ENCODE measurements around the gene SURF4. TPM values are rescaled to one million over a fixed set of nuclear protein-coding genes. Genes with fewer than 3 reads are reported as not detected.
A peak's percentile ranks its signal among the peaks of the same experiment; 100 is the strongest.
"Not testable (repeated sequence)": the region's sequence is repeated elsewhere in the genome, so short reads cannot be mapped to it uniquely, and the experiment has no call there.

SURF4 gene
- total RNA-seq, 1 donor from 2014 or later, result 87.2 TPM

DNA sequence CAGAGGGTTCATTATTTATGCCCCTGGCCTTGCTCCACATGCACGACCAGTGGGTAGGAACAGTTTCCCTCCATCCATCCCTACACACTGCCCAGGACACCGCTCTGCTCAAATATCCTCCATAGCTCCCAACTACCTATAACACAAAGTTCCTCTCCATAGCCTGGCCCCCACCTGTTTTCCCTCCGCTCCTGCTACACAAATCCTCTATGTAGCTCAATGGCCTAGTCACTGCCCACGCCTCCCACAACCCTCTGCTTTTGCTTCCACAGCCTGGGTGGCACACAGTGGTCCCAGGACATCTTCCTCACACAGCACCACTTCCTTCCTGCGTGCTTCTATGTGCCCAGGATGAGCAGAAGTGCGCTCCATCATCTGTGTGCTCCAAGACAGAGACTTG, 21.5 kb upstream of the SURF4 start:
- no peak for ATAC-seq

DNA sequence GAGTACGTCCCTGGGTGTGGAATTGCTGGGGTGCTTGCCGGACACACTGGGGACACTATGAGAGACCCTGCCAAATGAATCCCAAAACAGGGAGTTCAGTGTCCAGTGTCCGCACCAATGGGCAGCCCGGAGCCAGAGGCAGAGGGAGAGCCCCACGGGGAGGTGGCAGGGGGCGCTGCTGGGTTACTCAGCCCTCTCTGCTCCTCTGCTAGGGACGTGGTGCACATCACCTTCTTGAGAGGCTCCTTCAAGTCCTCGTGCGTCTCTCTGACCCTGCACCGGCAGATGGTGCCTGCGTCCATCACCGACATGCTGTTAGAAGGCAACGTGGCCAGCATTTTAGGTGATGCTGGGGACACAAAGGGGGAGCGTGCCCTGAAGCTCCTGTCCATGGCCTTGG, 21.1 kb upstream of the SURF4 start:
- ATAC-seq, result no peak

DNA sequence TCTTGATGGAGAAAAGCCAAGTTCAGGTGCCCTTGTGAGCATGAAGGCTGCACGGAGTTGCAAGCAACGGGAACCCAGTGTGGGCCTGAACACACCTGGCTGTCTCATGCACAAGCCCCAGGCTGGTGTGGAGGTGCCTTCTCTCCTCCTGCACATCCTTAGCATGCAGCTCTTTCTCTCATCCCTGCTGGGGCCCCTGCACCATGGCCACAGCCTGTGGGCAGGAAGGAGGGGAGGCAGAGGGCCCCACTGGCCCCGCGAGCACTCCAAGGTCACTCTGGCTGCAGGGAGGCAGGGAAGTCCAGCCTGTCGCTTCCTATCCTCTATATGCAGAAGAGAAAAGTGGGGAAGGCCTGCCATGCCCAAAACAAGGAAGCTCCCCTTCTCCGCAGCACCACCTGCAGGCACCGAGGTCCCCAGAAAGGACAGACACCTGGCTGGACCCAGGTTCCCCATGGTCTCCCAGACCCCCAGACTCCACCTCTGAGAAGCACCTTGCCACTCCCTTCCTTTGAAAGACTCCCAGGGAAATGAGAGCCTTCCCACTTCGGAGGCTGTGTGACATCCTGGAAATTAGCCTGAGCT, 18.9 kb upstream of the SURF4 start:
- no peak for ATAC-seq

DNA sequence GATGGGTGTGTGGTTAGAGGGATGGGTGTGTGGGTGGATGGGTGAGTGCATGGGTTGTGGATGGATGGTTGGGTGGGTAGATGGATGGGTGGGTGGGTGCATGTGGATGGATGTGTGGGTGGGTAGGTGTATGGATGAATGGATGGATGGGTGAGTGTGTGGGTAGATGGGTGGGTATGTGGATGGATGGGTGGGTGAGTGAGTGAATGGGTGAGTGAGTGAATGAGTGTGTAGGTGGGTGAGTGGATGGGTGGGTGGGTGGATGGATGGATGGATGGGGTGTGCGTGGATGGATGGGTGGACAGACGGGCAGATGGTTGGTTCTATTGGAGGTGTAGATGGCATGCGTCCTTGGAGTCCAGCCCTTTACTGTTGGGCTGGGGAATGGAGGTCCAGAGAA, 17.5 kb upstream of the SURF4 start:
- ATAC-seq, result no peak

DNA sequence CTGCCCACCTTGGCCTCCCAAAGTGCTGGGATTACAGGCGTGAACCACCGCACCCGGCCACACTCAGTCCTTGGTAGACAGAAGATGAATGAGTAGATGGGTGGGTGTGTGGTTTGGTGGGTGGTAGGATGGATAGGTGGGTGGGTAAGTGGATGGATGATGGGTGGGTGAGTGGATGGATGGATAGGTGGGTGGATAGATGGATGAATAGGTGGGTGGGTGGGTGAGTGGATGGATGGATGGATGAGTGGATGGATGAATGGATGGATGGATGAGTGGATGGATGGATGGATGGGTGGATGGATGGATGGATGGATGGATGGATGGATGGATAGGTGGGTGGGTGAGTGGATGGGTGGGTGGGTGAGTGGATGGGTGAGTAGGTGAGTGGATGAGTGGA, 16.4 kb upstream of the SURF4 start:
- not testable (repeated sequence) for ATAC-seq

DNA sequence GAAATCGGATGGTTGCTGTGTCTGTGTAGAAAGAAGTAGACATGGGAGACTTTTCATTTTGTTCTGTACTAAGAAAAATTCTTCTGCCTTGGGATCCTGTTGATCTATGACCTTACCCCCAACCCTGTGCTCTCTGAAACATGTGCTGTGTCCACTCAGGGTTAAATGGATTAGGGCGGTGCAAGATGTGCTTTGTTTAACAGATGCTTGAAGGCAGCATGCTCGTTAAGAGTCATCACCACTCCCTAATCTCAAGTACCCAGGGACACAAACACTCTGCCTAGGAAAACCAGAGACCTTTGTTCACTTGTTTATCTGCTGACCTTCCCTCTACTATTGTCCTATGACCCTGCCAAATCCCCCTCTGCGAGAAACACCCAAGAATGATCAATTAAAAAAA, 15.6 kb upstream of the SURF4 start:
- ATAC-seq, result not testable (repeated sequence)

DNA sequence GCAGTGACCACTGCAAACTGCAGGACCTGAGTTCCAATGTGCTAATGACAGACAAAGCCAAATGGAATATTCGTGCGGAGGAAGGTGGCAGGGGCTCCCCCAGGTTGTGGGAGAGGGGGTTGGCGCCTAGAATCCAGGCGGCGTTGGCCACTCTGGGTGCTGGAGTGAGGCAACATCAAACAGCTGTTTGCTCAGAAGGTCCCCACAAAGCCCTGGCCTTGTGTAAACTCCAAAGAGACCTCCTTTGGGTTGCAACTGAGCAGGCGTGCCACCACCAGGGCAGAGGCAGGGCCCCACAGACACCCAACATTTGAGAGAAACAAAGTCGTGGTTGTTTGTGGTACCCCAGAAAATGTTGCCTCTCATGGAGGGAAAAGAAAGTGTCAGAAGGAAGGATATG, 14.9 kb upstream of the SURF4 start:
- ATAC-seq, result no peak

DNA sequence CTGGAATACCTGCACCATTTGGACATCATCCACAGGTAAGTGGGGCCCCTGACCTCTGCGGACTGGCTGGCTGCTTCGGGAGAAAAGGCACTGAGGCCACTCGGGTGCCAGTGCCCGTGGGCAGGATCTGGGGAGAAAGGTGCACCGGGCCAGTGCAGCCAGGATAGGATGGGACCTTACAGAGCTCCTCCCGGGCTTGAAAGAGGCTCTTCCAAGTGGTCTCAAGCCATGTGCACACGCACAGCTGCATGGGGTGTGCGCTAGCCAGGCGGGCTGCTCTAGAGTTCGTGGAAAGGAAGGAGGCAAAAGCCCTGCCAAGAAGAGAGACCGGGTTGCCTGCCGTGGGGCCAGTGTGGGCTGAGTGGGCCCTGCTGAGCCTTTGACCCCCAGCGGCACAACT, 13.7 kb upstream of the SURF4 start:
- ATAC-seq, result no peak

DNA sequence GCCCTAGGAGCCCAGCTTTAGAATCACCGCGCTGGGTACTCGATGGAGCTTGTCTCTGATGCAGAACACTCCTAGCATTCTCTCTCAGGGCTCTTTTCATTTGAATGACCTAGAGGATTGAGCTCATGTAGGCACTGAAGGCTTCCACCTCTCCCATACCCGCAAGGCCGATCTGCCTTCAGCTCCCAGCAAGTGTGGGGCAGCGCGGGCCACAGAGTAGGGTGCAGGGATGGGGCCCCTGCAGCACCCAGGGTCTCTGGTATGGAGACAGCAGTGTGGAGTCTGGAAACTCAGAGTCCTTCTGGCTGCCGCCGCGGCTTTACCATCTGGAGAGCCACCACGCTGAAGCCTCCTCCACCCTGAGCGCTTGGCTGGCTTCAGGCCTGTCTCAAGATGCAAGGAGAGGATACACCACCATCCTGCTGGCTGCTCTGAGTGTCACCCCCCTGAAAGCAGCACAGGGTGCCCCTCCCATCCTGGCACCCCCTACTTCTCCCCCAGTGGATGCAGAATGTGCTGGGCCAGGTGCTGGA, 13.2 kb upstream of the SURF4 start:
- ATAC-seq, result no peak

DNA sequence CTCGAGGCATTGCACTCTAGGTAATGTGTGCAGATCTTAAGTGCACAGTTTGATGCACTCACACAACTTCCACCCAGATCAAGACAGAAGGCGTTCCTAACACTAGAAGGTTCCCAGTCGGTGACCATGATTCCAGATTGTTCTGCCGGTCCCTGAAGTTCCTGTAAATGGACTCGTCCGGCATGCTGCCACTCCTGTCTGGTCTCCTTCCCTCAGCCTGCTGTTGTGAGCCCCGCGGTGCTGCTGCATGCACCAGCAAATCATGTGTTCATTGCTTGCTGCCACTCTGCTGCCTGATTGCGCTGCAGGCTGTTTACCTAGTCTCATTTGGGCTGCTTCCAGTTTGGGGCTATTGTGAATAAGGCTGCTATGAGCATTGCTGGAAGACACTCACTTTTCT, 11.8 kb upstream of the SURF4 start:
- ATAC-seq, result peak; percentile 83

DNA sequence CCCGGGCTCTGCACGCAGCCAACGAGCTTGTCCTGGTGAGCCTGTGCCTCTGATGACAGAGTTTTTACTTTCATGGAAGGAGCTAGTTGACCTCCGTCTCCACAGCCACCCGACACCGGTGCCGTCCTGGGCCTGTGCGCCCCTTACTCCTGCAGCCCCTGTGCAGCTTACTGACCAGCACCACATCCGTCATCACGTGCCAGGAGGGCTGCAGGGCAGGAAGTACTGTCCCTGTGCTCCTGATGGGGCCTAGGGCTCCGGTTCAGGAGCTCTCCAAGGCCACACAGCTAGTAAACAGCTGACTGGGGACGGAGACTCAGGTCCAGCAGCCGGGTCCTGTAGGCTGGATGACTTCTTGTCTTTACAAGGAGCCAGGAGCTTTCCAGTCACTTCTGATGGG, 10.5 kb upstream of the SURF4 start:
- no peak for ATAC-seq

DNA sequence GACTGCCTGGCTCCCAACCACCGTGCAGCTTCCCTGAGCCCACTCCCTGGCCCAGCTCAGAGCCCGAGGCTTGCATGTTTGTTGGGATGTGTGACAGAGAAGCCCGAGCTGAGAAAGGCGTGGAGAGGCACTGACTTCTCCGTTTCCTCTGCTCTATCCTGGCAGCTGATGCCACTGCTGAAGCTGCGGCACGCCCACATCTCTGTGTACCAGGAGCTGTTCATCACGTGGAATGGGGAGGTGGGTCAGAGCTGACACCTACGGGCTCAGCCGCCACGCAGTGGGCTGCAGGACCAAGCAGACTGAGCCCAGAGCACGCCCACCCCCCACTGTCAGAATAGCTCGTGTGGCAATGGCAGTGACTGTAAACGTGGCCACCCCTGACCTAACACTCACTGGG, 9.6 kb upstream of the SURF4 start:
- no peak for ATAC-seq

DNA sequence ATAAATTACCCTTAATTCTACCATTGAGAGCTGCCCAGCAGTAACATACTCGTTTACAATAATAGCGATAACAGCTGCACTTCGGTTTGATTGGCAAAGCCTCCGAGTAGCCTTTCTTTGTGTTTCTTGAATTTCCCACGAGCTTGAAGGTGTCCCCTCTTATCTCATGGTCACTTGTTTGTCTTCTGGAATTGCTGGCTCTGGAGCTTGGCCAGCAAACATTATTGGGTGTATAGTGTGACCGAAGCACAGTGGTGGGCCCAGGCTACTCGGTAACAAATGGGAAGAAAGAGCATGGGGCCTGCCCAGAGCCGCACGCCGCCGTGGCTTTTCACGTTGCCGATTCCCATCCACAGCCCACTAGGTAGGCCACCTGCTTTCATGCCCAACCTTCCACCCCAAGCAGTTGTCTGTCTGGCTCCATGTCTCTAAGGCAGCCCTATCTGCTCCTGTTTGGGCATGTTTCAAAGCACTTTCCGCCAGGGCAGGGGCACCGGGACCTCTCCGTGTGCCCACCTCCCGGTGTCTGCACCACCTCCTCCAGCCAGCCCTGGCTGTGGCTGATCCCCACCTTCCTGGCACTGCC, 9.0 kb upstream of the SURF4 start:
- ATAC-seq, result no peak

DNA sequence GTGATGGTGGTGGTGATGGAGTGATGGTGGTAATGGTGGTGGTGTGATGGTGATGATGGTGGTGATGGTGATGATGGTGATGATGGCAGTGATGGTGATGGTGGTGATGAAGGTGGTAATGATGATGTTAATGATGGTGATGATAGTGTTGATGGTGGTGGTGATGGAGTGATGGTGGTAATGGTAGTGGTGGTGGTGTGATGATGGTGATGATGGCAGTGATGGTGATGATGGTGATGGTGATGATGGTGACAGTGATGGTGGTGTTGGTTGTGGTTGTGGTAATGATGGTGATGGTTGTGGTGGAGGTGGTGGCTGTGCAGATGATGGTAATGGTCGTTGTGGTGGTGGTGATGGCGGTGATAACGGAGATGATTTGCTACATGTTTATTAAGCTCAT, 7.6 kb upstream of the SURF4 start:
- no peak for ATAC-seq

DNA sequence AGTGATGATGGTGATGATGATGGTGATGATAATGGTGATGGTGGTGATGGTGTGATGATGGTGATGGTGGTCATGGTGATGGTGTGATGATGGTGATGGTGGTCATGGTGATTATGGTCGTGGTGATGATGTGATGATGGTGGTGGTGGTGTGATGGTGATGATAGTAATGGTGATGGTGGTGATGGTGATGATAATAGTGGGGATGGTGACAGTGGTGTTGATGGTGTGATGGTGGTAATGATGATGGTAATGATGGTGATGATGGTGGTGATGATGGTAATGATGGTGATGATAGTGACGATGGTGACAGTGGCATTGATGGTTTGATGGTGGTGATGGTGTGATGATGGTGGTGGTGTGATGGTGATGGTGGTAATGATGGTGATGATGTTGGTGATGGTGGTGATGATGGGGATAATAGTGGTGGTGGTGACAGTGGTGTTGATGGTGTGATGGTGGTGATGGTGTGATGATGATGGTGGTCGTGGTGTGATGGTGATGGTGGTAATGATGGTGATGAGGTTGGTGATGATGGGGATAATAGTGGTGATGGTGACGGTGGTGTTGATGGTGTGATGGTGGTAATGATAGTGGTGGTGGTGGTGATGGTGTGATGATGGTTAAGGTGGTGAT, 6.8 kb upstream of the SURF4 start:
- no peak for ATAC-seq

DNA sequence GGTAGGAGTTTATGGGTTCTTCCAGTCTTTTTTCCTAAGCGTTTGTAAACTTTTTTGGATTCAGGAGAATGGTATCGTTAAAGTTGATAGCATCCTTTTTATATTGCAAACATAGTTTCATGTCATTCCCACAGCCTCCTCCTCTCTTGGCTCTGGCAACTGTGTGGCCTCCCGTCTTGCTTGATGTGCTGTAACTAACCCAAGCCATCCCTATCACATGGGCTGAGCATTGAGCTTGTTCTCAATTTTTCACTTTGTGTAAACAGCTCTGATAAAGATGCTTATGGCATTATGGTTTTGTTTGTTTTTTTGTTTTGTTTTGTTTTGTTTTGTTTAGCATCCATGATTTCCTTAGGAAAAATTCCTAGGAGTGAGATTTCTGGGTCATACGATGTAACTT, 4.9 kb upstream of the SURF4 start:
- ATAC-seq, result no peak

DNA sequence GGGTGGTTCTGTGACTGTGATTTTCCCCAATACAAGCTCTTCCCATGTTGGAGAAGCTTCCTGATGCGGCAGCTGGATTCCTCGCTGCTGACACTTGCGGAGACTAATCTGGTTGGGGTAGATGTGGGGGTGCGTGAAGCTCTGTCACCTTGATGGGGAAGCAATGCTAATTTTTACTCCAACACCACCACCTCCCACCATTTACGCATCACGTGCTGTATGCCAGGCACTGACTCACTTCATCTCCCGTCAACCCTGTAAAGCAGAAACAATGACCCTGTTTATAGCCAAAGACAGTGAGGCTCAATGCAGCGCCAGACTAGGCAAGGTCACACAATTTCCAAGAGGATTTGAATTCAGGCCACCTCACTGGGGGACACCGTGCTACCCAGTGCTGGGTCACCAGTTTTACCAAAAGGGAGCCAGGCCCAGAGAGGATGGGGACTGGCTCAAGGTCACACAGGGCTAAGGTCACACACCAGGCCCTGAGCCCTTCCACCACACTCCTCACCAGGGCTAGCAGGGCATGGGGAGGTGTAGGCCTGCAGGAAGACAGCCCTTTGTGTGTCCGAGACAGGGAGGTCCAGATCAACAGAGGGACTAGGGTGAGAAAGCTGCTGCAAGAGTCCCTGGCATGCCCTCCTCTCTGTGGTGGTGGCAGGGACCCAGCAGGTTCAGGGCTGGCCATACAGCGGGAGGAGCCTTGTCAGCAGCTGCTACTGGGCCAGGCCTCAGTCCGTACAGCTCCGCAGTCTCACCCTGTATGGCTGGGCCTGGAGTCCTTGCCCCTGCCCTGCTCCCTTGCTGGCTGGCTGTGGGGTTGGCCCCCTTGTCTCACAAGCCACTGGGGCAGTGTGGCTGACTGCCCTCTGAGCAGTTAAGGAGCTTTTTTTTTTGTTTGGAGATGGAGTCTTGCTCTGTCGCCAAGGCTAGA, 3.6 kb upstream of the SURF4 start:
- ATAC-seq, result no peak

DNA sequence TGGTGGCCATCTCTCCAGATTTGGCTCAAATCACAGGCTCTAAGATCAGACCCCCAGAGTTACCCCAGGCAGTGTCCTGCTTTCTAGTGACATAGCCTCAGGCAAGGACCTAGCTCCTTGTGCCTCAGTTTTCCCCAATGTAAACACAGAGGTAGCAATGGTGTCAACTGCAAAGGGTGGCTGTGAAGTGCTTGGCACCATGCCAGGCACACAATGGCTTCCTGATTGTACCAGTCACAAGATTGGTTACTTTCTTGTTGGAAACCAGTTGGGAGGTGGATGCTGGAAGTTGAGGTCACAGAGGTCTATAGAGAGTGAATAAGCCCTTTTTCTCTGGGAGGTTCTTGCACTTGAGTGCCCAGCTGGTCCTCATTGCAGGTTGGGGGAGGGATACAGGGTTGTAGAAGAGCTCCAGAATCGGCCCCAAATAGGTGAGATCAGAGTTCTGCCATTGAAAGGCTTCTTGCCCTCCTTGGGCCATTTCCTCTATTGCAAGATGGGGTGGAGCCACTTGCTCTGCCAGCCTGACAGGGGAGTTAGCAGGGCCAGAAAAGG, 2.6 kb upstream of the SURF4 start:
- ATAC-seq, result no peak

DNA sequence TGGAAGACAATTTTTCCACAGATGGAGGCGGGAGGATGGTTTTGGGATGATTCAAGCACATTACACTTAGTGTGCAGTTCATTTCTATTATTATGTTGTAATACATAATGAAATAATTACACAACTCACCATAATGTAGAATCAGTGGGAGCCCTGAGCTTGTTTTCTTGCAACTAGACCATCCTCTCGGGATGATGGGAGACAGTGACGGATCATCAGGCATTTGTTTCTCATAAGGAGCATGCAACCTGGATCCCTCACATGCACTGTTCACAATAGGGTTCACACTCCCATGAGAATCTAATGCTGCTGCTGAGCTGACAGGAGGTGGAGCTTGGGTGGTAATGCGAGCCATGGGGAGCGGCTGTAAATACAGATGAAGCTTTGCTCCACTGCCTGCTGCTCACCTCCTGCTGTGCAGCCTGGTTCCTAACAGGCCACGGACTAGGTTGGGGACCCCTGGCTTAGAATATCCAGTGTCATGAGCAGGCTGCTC, 1.9 kb upstream of the SURF4 start:
- no peak for ATAC-seq

DNA sequence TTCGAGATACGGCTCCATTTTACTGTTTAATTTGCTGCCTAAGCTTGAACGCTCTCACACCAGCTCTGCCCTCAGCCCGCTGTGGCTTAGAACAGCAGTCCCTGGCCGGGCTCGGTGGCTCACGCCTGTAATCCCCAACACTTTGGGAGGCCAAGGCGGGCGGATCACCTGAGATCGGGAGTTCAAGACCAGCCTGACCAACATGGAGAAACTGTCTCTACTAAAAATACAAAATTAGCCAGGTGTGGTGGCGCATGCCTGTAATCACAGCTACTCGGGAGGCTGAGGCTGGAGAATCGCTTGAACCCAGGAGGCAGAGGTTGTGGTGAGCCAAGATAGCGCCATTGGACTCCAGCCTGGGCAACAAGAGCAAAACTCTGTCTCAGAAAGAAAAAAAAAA, 1.4 kb upstream of the SURF4 start:
- ATAC-seq, result not testable (repeated sequence)

DNA sequence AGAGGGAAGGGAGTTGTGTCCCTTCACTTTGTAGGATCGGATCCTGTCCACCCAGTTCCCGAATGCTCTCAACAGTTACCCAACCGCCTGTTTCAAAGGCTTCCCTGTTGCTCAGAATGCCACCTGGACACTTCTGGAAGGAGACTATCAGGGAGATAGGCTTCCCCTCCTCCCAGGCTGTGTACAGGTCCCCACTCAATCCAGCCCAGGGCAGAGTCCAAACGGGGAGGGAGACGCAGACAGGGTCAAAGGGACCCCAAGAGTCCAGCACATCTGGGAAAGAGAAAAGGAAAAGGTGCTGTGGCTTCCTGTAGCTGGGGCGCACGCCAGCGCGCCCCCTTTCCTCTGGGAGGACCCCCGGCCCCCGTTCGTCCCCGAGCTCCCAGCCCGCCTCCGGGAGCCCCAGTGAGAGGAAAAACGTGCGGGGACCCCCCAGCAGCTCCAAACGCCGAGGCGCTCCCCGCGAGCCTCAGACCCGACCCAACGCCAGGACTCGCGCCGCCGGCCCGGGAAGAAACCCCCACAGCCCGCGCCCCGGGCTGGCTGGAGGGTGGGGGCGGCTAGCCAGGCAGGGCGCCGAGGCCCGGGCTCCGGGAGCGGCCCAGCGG, 640 bp downstream of the SURF4 start:
- ATAC-seq, result peak; percentile 8

DNA sequence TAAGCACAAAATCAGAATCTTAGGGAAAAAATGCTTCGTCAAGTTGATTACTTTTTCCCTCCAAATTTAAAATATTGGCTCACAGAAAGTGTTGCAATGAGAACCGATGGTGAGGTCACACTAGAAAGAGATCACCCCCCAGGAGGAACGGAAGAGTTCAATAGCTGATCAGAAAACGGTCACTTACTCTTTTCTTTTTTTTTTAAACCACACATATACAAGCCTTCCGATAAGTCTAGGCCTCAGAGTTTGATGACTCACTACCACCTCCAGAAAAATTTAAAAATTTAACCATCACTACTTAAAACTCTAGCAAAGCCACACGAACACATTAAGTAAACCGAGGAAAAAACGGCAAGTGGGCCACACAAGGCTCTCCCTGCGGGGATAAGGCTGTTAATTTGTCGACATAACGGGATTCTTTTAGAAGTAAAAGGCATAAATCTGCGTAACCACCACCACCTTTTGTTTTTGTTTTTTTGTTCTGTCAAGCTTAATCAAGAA, 1.2 kb downstream of the SURF4 start:
- ATAC-seq, result no peak
